ENCODE data around the gene MTHFSD.

The MTHFSD gene, protein sequence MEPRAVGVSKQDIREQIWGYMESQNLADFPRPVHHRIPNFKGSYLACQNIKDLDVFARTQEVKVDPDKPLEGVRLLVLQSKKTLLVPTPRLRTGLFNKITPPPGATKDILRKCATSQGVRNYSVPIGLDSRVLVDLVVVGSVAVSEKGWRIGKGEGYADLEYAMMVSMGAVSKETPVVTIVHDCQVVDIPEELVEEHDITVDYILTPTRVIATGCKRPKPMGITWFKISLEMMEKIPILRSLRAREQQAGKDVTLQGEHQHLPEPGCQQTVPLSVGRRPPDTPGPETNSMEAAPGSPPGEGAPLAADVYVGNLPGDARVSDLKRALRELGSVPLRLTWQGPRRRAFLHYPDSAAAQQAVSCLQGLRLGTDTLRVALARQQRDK

DNA sequence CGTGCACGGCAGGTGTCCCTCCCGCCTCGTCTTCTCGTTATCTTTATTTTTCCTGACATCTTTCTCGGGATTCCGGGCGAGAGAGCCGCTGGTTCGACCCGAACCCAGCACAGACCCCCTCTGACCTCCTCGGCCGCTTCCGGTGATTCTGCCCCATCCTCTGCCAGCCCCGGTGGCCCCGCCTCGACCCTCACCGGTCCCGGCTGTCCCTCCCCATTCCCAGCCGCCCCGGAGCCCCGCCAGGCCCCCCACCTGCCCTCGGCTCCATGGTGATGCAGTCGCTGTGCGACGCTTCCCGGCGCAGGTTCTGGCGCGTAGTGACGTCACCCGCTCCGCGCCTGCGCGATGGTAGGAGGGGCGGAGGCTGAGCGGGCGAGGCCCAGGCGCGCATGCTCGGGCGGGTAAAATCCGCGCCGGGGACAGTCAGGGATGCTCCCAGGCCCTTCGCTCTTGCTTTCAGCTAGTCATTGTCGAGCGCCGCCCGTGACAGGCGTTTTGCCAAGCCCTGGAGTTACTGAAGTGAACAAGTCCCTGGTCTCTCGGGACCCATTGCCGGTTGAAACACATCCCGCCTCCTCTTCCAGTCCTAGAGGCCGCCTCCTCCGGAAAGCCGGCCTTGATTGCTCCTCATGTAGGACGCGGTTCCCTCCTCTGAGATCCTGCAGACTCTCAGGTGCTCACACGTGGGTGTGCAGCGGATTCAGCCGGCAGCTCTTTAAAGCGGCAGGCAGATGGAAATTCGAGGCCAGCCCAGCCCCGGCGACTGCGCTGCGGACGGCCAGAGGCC, at the start of gene MTHFSD:
TSS of gene MTHFSD (minus strand) at position 319 of the 787 bp plus-strand sequence. CDS start at position 268, 51 bp downstream.
- peak; percentile 75 for DNase-seq (ENCODE audit: extremely low read depth, low read depth)
- TF ChIP-seq, protein P1, sequence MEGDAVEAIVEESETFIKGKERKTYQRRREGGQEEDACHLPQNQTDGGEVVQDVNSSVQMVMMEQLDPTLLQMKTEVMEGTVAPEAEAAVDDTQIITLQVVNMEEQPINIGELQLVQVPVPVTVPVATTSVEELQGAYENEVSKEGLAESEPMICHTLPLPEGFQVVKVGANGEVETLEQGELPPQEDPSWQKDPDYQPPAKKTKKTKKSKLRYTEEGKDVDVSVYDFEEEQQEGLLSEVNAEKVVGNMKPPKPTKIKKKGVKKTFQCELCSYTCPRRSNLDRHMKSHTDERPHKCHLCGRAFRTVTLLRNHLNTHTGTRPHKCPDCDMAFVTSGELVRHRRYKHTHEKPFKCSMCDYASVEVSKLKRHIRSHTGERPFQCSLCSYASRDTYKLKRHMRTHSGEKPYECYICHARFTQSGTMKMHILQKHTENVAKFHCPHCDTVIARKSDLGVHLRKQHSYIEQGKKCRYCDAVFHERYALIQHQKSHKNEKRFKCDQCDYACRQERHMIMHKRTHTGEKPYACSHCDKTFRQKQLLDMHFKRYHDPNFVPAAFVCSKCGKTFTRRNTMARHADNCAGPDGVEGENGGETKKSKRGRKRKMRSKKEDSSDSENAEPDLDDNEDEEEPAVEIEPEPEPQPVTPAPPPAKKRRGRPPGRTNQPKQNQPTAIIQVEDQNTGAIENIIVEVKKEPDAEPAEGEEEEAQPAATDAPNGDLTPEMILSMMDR (IDR thresholded peaks at IDR 0.05; ENCODE audit: low read depth, low read length), result no peak

DNA sequence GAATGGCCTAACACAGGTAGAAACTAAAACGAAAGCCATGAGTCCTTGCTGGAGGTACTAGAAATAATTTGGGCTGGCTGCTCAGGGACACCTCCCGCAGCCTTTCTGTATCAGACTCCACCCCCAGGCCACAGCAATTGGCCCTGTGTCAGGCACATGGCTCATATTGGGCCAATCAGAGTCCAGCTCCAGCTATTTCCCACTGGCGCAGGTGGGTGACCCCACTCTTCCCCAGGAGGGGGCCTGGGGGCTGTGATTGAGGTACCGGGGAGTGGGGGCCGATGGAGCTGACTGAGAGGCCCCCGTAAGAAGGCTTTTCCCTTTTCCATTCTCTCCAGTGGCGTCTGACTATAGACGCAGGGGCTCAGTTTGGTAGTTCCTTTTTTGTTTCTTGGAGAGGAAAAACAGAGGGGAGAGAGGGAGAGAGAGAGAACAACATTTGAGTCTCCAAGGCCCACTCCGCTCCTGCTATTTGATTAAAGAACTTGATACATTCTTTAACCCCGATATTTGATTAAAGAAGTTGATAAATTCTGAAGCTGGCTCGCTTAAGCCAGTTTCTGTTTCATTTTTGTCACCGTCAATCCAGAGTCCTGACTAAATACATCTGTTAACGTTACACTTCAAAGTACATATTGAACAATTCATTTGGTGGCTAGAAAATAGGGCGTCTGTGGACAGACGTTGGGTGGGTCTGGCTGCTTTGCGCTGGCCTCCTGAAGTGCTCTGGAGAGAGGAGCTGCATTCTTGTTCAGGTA, 49.6 kb upstream of the MTHFSD start:
- no peak for DNase-seq (ENCODE audit: extremely low read depth, low read depth)
- TF ChIP-seq, protein P1 (IDR thresholded peaks at IDR 0.05; ENCODE audit: low read depth, low read length), result no peak

DNA sequence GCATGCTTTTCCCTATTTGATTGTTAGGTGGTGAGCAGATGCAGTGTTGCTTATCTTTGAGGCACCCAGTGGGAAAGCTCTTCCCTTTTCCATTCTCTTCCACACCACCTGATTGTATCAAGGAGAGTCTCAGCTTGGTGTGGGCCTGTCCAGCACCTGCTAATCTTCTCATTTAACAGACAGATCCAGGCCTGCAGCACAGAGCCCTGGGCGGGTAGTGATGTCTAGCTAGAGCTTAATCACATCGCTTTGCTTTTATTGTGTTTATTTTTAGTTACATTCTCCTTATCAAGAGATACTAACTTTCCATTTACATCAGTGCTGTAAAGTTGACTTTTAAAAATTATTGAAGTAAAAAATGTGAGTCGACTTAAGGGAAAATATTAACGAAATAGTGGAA, 47.5 kb upstream of the MTHFSD start:
- DNase-seq (ENCODE audit: extremely low read depth, low read depth), result no peak
- TF ChIP-seq, protein P1 (IDR thresholded peaks at IDR 0.05; ENCODE audit: low read depth, low read length), result no peak

DNA sequence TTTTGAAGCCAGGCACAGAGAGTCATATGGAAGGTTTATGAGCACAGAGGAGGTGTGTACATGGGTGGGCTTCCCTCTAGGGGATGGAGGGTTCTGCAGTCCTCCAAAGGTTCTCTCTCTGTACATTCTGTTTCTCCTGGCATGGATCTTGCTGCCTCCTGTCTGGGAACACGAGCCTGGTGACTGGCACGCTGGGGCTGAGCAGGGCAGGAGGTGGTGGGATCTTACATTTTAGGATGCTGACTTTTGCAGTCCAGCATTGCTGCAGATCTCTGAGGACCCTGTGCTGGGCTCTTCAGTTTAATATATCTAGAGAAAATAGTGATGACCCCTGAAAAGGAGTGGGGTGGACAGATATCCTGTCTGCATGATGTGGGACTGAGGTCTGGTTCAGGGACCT, 46.3 kb upstream of the MTHFSD start:
- TF ChIP-seq, protein P1 (IDR thresholded peaks at IDR 0.05; ENCODE audit: low read depth, low read length), result no peak
- DNase-seq (ENCODE audit: extremely low read depth, low read depth), result no peak

DNA sequence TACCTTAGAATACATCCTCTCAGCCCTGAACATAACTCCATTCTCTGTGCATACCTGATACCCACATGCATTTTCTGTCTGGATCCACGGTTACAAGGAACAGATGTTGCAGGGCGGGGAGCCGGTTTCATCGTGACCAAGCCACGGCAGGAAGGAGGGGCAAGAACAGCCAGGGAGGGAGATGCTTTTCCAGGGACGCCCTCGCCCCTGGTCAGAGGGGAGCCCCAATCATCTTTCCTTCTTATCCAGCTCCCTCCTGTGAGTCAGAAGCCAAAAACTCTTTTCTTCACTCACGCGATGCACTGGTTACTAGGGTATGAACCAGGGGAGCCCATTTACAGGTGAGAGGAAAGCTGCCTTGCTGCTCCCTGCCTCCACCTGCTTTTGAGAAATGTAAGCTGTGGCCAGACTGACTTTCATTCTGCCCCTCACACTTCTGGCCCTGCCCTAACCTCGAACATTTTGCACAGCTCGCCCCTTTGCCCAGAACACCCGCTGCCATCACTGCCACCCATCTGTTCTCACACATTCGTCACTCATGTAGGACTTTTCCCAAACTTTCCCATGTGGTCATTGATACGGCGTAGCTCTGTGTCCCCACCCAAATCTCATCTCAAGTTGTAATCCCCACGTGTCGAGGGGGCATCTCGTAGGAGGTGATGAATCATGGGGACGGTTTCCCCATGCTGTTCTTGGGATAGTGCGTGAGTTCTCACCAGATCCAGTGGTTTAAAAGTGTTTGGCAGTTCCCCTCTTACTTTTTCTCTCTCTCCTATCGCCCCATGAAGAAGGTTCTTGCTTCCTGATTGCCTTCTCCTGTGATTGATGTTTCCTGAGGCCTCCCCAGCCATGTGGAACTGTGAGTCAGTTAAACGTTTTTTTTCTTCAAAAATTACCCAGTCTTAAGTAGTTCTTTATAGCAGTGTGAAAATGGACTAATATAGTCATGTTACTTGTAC, 43.9 kb upstream of the MTHFSD start:
- no peak for DNase-seq (ENCODE audit: extremely low read depth, low read depth)
- TF ChIP-seq, protein P1 (IDR thresholded peaks at IDR 0.05; ENCODE audit: low read depth, low read length), result no peak

DNA sequence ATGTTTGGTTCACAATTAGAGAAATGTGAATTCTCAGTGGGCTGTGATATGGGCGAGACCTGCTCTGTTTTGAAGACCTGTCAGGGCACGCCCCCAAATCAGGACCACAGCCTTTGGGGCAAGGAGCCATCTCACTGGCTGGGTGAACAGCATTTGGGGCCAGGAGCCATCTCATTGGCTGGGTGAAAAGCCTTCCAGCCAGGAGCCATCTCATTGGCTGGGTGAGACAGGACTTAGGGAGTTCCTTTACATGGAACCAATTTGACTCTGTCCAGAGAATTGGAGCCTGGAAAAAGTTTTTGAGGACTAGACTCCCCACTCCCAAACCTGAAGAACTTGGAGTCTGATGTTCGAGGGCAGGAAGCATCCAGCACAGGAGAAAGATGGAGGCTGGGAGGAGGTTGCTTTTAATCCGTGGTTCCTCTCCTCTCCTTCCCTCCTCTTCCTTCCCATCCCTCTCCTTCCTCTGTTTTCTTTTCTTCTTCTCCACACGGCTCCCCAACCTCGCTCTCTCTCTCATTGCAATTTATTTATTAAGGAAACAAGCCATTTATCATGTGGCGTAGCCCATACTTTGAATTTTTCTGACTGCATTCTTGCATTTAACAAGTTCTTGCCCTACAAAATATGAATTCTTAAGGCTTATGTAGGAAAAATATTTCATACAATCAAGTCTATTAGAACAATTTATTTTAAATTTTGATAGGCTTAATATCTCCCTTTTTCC, 43.0 kb upstream of the MTHFSD start:
- DNase-seq (ENCODE audit: extremely low read depth, low read depth), result no peak
- TF ChIP-seq, protein P1 (IDR thresholded peaks at IDR 0.05; ENCODE audit: low read depth, low read length), result no peak
